Neural progenitor cell (in vitro differentiated cells): ENCODE data around the gene CCDC112. TPM values are rescaled to one million over a fixed set of nuclear protein-coding genes. Genes with fewer than 3 reads are reported as not detected.

Experiments used
- DNase-seq: peaks from one replicate; pipeline ENCODE4 v3.0.0-alpha.2; 2016; ENCODE audit warnings: low spot score
- H2AFZ ChIP-seq: fragments of 200-600 bp; sonication (generic); replicated peaks from 2 replicates; pipeline ENCODE4 v1.6.1; 2016; ENCODE audit warnings: antibody characterized with exemption
- H3F3A ChIP-seq: fragments of 200-600 bp; sonication (generic); 2 replicates; pipeline ENCODE4 v1.6.1; 2016; ENCODE audit warnings: antibody characterized with exemption, low read depth
- H3K27ac ChIP-seq: fragments of 200-600 bp; sonication (generic); 2 replicates; pipeline ENCODE4 v1.5.1; 2016; ENCODE audit warnings: mild to moderate bottlenecking
- H3K27me3 ChIP-seq: fragments of 200-600 bp; sonication (generic); 2 replicates; pipeline ENCODE4 v1.6.1; 2016; ENCODE audit warnings: mild to moderate bottlenecking, moderate library complexity
- H3K36me3 ChIP-seq: fragments of 200-600 bp; sonication (generic); 2 replicates; pipeline ENCODE4 v1.5.1; 2016
- H3K4me1 ChIP-seq: fragments of 200-600 bp; sonication (generic); 2 replicates; pipeline ENCODE4 v1.6.1; 2016; ENCODE audit warnings: mixed run types
- H3K4me2 ChIP-seq: fragments of 200-600 bp; sonication (generic); 2 replicates; pipeline ENCODE4 v1.6.1; 2016
- H3K4me3 ChIP-seq: fragments of 200-600 bp; sonication (generic); 2 replicates; pipeline ENCODE4 v1.5.1; 2016
- H3K79me2 ChIP-seq: fragments of 200-600 bp; sonication (generic); 2 replicates; pipeline ENCODE4 v1.6.1; 2016; ENCODE audit warnings: low read depth
- H3K9ac ChIP-seq: fragments of 200-600 bp; sonication (generic); 2 replicates; pipeline ENCODE4 v1.6.1; 2016
- H3K9me3 ChIP-seq: fragments of 200-600 bp; sonication (generic); 2 replicates; pipeline ENCODE4 v1.5.1; 2016; ENCODE audit warnings: low read depth
- H4K20me1 ChIP-seq: fragments of 200-600 bp; sonication (generic); 2 replicates; pipeline ENCODE4 v1.6.1; 2016; ENCODE audit warnings: low read depth
- H3K27ac Mint-ChIP-seq: 3 replicates; pipeline ENCODE4 v1.8.0; 2021; ENCODE audit warnings: mixed read lengths
- H3K27me3 Mint-ChIP-seq: 2 replicates; pipeline ENCODE4 v1.8.0; 2022; ENCODE audit warnings: low read depth, mild to moderate bottlenecking, inconsistent platforms, moderate library complexity, mixed read lengths; ENCODE audit not compliant: insufficient read depth
- H3K36me3 Mint-ChIP-seq: 3 replicates; pipeline ENCODE4 v1.8.0; 2021; ENCODE audit warnings: mixed read lengths
- H3K4me1 Mint-ChIP-seq: 3 replicates; pipeline ENCODE4 v1.8.0; 2021; ENCODE audit warnings: mixed read lengths
- H3K4me3 Mint-ChIP-seq: 3 replicates; pipeline ENCODE4 v1.8.0; 2021; ENCODE audit warnings: mild to moderate bottlenecking, moderate library complexity, mixed read lengths
- H3K9me3 Mint-ChIP-seq: 3 replicates; pipeline ENCODE4 v1.8.0; 2020; ENCODE audit warnings: mixed read lengths
- EZH2 ChIP-seq: fragments of 200-600 bp; sonication (generic); IDR thresholded peaks from 2 replicates; pipeline ENCODE4 v1.6.1; 2017; ENCODE audit warnings: antibody characterized with exemption, mild to moderate bottlenecking, moderate library complexity
- EZH2phosphoT487 ChIP-seq: fragments of 200-600 bp; sonication (generic); IDR thresholded peaks from 2 replicates; pipeline ENCODE4 v1.6.1; 2017; ENCODE audit warnings: antibody characterized with exemption
- total RNA-seq: library from RNA; depleted of rRNA; stranded (reverse); fragments of >200 nt; gene quantifications from 2 replicates; pipeline ENCODE4 v1.2.3, GENCODE V29; 2015; ENCODE audit warnings: low replicate concordance
- TF ChIP-seq, protein P1 (sequence below): fragments of 200-600 bp; sonication (generic); IDR thresholded peaks from 2 replicates; pipeline ENCODE4 v1.5.1; 2017; ENCODE audit warnings: antibody characterized with exemption, mild to moderate bottlenecking

Gene CCDC112
- total RNA-seq, 1 donor from 2014 or later = 33.6 TPM

DNA sequence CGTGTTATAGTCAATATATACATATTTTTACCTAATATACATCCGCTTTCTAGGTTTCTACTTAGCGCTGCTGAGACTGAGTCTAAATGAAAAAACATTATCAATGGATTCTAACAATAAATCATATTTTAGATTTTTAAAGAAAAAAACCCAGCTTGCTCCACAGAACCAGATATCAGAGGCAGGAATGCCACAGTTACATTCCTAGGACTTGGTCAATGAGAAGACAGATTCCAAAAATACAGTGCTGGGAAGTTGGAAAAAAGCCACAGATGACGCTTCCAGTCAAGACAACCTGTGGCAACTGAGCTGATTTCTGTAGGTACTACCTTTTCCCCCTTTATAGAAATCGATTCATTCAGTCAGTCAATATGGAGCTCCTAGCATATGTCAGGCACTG lies 577 bp upstream of the CCDC112 start:
- Histone ChIP-seq H3K9me3 (no peaks in the 10 kb centered on the region), H3K27ac (no peak overlapping the region), H3K36me3 (no peaks in the 10 kb centered on the region), H3K4me3 (no peak overlapping the region), H2AFZ (no peak overlapping the region), H3K9ac (no peak overlapping the region), H3K4me1 (peaks cover 9% of the 10 kb centered on the region), H3F3A (peaks cover 7% of the 10 kb centered on the region), H4K20me1 (no peaks in the 10 kb centered on the region), H3K27me3 (no peaks in the 10 kb centered on the region), H3K4me2 (peak overlapping the region; percentile 42), H3K79me2 (peaks cover 35% of the 10 kb centered on the region)
- TF ChIP-seq EZH2 (no peak), EZH2phosphoT487 (no peak)
- TF ChIP-seq, protein P1, sequence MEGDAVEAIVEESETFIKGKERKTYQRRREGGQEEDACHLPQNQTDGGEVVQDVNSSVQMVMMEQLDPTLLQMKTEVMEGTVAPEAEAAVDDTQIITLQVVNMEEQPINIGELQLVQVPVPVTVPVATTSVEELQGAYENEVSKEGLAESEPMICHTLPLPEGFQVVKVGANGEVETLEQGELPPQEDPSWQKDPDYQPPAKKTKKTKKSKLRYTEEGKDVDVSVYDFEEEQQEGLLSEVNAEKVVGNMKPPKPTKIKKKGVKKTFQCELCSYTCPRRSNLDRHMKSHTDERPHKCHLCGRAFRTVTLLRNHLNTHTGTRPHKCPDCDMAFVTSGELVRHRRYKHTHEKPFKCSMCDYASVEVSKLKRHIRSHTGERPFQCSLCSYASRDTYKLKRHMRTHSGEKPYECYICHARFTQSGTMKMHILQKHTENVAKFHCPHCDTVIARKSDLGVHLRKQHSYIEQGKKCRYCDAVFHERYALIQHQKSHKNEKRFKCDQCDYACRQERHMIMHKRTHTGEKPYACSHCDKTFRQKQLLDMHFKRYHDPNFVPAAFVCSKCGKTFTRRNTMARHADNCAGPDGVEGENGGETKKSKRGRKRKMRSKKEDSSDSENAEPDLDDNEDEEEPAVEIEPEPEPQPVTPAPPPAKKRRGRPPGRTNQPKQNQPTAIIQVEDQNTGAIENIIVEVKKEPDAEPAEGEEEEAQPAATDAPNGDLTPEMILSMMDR = no peak
- Mint-ChIP-seq H3K4me3 (peak overlapping the region; percentile 68), H3K9me3 (peaks cover 11% of the 10 kb centered on the region), H3K4me1 (peaks cover 3% of the 10 kb centered on the region), H3K36me3 (peaks cover 17% of the 10 kb centered on the region), H3K27me3 (peaks cover 2% of the 10 kb centered on the region), H3K27ac (no peak overlapping the region)
- DNase-seq = peak; percentile 4

DNA sequence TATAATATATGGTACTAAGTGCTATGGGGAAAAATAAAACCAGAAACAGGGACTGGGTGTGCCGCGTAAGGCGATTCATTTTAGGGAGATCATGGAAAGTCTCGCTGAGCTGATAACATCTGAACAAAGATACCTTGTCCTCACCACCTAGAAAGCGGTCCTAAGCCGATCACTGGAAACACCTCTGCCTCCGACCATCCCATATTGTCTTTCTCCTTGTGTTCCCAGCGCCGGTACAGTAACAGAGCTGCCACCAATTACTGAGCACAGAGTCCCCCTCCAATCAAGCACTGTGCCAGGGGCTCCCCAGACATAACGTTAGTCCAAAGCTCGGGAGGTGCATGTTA lies 704 bp downstream of the CCDC112 start:
- peak overlapping the region; percentile 71 for H3K4me3 ChIP-seq
- H3K4me1 ChIP-seq = peaks cover 9% of the 10 kb centered on the region
- no peak overlapping the region for H3K27ac ChIP-seq
- Mint-ChIP-seq H3K36me3 (peaks cover 20% of the 10 kb centered on the region), H3K27me3 (peaks cover 2% of the 10 kb centered on the region), H3K4me3 (peak overlapping the region; percentile 97), H3K9me3 (peaks cover 22% of the 10 kb centered on the region), H3K27ac (peak overlapping the region; percentile 38), H3K4me1 (peaks cover 3% of the 10 kb centered on the region)
- H3K9me3 ChIP-seq = no peaks in the 10 kb centered on the region
- TF ChIP-seq, protein P1 = no peak
- TF ChIP-seq EZH2 (no peak), EZH2phosphoT487 (no peak)
- peak; percentile 45 for DNase-seq
- no peaks in the 10 kb centered on the region for H3K27me3 ChIP-seq
- H3K79me2 ChIP-seq = peaks cover 48% of the 10 kb centered on the region
- peak overlapping the region; percentile 87 for H3K4me2 ChIP-seq
- H2AFZ ChIP-seq = peak overlapping the region; percentile 81
- H3K9ac ChIP-seq = peak overlapping the region; percentile 24
- no peaks in the 10 kb centered on the region for H3K36me3 ChIP-seq
- no peaks in the 10 kb centered on the region for H4K20me1 ChIP-seq
- peaks cover 7% of the 10 kb centered on the region for H3F3A ChIP-seq

DNA sequence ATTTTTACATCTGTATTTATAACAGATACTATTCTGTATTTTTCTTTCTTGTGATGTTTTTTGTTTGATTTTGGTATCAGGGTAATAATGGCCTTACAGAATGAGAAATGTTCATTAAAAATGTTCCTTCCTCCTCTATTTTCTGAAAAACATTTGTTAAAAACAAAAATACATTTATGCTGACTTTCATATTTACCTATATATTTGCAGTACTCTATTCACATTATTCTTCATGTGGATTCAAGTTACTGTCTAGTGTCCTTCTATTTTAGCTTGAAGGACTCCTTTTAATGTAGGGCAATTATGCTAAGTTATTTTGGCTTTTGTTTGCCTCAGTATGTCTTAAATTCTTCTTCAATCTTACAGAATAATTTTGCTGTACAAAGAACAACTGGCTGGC lies 5.1 kb downstream of the CCDC112 start:
- no peak overlapping the region for H2AFZ ChIP-seq
- H3K9me3 ChIP-seq = no peaks in the 10 kb centered on the region
- H3K79me2 ChIP-seq = peaks cover 90% of the 10 kb centered on the region
- H3F3A ChIP-seq = no peaks in the 10 kb centered on the region
- no peaks in the 10 kb centered on the region for H3K36me3 ChIP-seq
- no peaks in the 10 kb centered on the region for H3K27me3 Mint-ChIP-seq
- no peak overlapping the region for H3K4me3 ChIP-seq
- no peak overlapping the region for H3K4me2 ChIP-seq
- no peak for DNase-seq
- H3K27ac Mint-ChIP-seq = no peak overlapping the region
- H3K9me3 Mint-ChIP-seq = peaks cover 34% of the 10 kb centered on the region
- no peaks in the 10 kb centered on the region for H3K27me3 ChIP-seq
- peaks cover 20% of the 10 kb centered on the region for H3K36me3 Mint-ChIP-seq
- TF ChIP-seq, protein P1 = no peak
- TF ChIP-seq EZH2phosphoT487 (no peak), EZH2 (no peak)
- H3K4me1 Mint-ChIP-seq = peaks cover 3% of the 10 kb centered on the region
- peaks cover 9% of the 10 kb centered on the region for H3K4me1 ChIP-seq
- no peak overlapping the region for H3K9ac ChIP-seq
- H3K4me3 Mint-ChIP-seq = no peak overlapping the region
- H4K20me1 ChIP-seq = peaks cover under 1% of the 10 kb centered on the region
- H3K27ac ChIP-seq = no peak overlapping the region
